NCI-H146 treated with DMSO at 0.1 percent for 48 hours (cell line): ENCODE data around the gene PADI2.

ENCODE experiments used
- DNase-seq: peaks from one replicate; lab custom pipeline; 2025; ENCODE audit not compliant: unreplicated experiment; lab: John Stamatoyannopoulos, UW

PADI2 gene

DNA sequence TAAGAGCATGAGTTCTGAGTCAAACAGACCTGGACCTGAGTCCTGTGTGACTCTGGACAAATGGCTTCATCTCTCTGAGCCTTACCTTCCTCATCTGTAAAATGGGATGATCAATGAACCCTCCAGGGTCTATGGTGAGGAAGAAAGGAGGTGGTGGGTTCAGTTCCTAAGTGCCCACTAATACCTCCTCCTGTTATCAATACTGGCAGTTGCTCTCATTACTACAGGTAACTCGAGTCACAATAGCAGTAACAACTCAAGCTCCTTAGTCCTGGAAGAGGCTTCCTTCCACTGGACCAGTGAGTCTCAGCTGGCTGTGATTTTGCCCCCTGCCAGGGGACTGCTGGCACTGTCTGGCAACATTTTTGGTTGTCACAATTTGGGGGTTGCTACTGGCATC lies 2.6 kb downstream of the PADI2 start:
- no peak for DNase-seq

DNA sequence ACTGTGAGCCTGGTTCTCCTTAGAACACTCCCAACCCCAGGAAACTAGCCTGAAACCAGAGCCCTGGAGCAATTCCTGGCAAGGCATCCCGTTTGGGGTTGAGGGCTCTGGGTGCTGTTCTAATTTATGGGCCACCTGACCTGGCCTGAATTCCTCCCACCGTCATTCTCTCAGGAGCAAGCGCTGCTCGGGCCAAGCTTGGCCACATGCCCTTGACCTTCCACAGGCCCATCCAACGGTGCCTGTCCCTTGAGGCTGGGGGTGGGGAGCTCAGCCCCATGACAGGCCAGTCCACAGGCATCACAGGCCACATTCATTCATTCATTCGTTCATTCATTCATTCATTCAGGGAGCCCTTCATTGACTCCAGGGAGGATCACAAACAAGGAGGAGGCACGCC lies 5.3 kb downstream of the PADI2 start:
- no peak for DNase-seq

DNA sequence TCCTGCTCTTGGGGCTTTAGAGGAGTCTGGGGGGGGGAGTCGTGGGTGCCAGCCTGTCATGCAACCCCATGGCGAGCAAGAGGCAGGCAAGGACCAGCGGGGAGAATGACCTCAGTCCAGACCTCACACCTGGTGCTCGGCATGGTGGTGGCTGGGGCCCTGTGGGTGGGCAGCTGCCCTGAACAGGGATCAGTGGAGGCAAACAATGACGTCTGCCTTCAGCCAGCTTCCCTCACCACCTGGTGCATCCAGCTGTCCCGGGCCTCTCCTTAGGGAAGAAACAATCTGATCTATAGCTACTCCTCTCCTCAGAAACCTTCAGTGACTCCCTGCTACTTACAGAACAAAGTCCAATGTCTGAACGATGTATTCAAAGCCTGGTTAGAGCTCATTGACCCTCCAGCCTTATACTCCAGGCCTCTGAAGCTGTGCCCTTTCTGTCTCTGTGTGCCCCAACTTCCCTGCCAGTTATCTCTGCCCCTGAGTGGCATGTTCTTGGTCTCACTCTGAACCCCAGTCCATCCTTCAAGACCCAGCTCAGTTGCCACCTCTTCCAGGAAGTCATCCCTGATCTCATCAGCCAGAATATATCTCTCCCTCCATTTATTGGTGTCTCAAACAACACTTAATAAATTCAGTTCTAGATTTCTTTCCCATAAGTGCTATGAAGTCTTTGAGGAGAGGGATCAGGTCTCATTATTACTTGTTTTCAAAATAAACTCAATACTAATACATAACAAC lies 6.6 kb downstream of the PADI2 start:
- DNase-seq = no peak

DNA sequence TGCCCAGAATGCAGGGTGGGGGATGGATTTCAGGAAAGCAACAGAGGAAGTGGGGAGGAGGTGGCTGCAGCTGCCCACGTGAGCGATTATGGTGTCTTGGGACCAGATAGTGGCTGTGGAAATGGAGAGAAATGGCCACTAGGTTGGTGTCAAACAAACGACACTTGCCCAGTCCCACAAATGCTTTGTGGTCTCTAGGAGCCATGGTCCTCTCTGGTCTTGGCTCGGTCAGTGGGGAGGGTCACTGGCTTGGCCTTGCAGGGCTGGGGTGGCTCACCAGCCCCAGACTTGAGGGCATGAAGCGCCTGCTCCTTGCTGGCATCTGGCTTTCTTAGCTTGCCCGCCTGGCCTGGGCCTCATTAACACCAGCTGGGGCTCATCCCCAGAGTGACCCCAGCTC lies 7.2 kb downstream of the PADI2 start:
- DNase-seq = no peak

DNA sequence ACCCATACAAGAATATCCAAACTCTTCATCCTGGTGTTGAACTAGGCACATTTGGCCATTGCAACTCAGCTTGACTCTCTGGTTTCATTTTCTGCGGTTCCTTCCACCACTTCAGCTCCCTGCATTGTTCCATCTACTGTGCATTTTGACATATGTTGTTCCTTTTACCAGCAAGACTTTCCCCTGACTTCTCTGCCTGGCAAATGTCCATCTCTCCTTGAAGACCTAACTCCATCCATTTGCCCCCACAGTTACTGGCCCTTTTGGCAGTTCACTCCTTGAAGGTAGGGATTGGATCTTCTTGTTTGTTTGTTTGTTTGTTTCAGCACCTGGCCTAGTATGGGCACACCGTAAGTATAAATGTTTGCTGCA lies 8.7 kb downstream of the PADI2 start:
- DNase-seq = no peak

DNA sequence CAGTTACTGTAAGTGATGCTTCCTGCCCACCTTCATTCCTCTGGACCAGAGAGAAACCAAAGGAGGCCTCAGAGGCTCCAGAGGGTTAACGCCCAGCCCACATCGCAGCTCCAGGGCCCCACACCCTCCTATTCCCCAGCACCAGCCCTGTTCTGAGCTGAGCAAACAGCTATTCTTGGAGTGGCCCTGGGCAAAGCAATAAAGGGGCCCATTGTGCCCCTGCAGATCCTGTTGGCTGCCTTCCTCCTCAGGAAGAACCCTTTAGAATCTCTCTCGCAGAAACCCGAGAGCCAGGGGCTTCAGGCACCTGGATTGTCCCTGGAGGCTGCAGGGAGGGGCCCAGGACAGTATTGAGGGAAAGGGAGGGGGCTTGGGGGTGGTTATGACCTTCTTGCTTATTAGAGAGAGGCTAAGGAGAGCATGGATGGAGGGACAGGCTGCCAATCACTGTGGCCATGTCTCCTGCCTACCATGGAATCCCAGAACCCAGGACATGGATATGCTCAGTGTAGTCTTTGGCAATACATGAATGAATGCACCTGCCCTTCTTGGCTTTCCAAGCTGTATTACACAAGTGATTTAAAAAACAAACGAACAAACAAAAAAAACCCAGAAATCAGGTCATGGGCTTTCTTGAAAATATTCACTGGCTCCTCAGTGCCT lies 9.2 kb downstream of the PADI2 start:
- peak; percentile 1 for DNase-seq

DNA sequence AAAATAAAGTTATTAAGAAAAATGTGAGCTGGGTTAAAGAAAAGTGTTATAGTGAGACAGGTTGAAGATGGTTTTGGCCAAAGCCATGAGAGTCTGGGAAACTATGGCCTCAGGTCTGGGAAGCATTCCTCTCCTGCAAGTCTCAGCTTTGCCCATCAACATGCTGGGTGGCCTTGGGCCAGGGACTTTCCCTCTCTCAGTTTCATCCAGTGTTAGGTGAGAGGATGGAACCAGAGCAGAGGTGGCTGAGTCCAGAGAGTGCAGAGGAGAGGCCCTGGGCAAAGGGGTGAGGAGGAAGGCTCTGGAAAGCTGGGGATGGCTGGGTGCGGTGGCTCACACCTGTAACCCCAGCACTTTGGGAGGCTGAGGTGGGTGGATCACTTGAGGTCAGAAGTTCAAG lies 10.5 kb downstream of the PADI2 start:
- DNase-seq = no peak

DNA sequence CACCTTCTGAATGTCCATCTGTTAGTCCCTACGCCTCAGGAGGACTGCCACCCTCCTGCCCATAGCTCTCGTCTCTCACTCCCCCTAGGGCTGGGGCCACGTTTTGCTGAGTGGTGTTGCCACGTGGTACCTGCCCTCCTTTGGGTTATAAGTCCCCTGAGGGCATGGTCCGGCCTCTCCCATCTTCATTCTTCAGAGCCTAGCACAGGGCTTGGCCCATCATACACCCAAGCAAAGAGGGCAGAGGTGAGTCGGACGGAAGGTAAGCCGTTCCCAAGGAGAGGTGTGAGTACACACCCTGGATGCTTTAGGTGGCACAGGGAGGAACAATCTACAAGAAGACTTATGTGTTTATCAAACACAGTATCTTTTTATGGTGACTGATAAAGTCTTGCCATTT lies 10.9 kb downstream of the PADI2 start:
- no peak for DNase-seq

DNA sequence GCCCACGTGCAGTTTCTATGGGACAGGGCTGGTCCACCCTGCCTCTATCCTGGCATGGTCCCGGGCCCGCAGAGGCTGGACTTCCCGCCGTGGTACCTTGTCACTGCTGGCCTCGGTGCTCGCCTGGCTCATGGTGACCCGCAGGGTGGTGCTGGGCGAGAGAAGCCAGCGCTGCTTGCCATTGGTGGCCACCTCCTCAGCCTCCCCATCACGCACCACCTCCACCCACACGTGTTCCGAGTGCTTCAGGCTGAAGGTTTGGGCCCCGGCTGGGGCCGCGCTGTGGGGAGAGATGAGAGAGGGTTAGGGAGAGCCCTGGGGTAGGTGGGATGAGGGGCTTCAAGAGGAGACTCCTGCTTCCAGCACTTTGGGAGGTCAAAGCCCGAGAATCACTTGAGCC lies 14.5 kb downstream of the PADI2 start:
- no peak for DNase-seq

DNA sequence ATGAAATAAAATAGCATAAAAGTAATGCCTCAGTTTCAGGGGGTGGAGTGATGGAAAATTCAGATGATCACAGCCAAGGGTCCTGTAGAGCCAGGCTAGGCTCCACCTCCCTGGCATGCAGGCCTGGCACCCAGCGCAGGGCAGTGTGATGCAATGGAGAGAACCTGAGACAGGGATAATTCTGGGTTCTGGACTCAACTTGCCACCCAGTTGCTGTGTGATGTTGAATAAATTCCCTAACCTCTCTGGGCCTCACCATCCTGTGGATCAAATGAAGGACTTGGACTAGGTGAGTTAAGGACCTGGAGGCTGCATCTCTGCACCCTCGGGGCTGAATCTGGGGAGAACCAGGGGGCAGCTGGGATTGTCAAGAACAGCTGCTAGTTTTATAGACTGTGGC lies 17.0 kb downstream of the PADI2 start:
- DNase-seq = no peak

DNA sequence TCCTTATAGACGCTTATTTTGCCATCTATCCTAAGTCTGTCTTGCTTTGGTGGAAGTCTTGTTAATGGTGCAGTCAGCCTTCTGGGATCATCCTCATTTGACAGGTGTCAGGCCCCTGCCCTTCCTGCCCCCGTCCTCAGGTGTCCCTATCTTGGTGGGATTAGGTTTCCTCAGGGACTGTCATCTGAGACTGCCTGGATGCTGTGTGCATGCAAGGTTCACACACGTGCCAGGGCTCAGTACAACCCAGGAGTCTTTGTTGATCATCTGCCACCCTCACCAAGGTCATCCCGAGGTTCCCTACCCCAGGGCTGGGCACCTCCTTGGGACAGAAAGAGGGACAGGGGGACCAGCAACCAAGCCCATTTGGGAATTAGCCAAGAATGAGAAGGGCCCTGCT lies 18.0 kb downstream of the PADI2 start:
- DNase-seq = no peak

DNA sequence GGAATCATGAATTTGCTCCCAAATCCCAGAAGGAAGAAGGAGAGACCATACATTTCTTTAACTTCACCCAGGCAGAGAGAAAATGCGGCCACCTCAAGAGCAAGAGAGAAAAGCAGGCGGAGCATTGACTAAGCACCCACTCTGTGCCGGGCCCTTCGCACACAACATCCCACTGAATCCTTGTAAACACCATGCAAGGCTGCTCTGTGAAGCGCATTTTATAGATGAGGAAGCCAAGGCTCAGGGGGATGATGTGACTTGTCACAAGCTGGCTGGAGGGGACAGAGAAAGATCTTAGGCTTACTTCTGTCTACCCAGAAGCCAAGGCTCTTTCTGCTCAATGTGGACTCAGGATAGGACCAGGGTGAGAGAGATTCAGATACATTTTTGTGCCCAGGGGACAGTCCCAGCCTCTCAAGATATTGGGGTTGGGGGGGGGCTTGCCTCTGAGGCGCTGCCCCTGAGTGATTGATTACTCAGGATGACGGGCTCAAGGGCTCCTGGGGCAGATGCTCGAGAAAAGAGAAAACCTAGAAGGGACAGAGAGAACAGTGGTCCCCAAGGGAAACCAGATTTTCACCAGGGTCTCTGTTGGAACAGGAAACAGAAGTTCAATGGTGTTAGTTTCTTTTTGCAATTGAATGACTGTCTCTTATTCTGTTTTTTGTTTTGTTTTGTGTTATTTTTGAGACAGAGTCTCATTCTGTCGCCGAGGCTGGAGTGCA lies 19.5 kb downstream of the PADI2 start:
- DNase-seq = no peak

DNA sequence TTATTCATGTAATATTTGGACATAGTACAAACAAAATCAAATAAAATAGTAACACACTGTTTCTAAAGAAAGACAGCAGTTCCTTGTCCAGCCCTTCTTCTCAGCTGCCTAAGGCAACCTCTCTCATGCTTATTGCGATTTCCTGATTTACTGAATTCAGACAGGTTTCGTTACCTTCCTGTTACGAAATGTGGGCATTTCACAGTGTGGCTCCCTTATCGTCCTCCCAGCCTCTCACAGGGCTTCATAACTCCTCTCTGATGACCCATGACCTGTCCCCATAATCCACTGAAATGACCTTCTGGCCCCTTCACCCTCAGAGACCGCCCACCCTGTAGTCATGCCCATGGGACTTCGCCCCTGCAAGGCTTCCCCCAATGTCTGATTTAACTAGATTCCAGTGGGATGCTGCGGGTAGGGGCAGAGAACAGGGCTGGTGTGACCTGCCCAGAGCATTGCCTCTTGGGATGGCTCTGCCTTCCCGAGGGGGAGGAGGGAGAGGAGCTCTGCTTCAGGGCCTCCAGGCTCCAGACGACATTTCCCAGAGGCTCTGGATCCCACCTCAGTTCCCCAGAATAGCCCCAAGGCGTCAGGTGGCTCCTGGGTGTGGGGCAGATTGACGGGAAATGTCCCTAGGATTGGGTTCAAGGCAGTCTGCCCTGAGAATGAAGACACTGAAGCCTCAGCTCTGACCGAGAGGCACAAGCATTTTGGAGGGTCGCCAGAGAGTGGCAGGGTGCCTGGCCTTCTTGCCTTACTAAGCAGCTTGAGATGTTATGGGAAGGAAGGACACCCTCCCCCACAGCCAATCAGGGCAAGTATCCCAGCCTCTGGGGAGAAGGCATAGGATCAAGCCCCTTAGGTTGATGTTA lies 20.6 kb downstream of the PADI2 start:
- no peak for DNase-seq

DNA sequence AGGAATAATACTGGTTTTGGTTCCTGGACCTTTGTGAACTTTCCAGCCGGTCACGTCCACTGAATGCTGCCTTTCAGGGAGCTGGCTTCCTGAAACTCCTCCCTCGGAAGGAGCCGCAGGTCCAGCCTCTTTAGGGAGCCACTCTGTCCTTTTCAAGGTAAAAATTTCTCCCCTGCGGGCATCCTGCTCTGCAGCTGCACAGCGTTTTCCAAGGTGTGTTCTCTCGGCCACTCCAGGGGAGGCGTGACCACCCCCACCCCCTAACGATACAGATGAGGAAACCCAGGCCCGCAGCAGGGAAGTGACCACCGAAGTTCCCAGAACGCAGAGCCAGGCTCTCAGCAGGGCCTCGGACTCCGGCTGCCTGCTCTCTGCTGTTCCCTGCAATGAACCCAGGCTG lies 21.5 kb downstream of the PADI2 start:
- DNase-seq = no peak

DNA sequence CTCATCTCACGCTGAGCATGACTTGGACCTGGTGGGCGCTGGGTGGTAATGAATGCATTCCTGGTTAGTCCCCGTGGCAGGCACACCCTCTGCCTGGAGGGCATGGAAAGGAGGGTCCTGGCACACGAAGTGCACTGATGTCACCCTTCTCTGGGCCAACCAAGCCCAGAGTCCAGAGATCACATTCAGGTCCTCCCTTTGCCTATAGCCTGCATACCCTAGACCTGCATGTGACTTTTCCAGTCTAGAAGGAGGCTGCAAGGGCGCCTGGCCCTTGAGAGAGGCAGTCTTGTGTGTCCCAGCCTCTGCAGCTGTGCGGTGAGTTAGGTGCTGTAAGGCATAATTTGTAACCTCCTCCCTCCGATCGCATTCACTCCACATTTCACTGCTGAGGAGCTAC lies 22.1 kb downstream of the PADI2 start:
- no peak for DNase-seq

DNA sequence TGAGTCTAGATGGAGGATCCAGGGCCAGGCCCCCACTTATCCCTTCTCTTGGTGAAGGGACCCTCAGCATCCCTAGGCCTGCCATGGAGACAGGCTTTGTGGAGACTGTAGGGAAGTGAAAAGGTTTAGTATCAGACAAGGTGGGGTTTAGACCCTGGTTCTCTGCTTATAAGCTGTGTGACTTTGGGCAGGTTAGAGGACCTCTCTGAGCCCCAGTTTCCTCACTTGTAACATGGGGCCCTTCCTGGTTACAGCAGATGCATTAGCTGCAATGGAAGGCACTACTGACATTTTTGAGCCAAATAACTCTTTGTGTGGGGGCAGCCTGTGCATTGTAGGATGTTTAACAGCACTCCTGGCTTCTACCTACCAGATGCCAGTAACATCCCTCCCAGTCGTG lies 22.7 kb downstream of the PADI2 start:
- DNase-seq = no peak

DNA sequence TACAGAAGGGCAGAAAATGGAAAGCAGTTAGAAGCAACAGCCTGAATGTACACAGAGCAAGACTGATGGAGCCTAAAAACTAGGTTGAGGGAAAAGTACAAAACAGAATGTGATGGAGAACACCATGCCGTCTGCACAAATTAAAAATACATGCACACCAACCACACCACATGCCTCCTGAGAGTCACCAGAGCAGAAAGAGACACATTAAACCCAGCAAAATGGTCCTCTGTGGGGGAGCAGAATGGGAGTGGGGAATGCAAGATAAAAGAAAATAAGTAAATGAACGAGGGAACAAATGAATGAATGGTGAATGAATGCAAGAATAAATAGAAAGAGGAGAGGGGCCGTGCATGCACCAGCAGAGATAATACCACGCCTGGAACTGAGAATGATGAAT lies 24.1 kb downstream of the PADI2 start:
- no peak for DNase-seq

DNA sequence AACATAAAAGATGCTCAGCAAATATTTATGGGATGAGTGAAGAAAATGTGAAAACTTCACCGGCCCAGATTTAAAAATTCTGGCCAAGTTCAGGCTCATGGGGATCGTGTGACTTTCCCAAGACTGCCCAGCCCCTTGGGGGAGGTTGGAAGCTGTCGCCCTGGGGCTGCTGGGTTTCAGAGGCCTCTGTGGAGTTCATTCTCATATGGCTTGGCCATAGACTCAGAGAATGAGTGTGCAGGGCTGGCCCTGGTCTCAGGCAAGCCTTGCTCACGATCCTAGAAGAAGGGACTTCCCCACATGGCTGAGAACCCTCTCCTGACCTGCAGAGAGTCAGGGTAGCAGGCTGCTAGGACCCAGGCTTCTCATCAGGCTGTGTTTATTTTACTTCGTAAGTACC lies 24.6 kb downstream of the PADI2 start:
- DNase-seq = no peak

DNA sequence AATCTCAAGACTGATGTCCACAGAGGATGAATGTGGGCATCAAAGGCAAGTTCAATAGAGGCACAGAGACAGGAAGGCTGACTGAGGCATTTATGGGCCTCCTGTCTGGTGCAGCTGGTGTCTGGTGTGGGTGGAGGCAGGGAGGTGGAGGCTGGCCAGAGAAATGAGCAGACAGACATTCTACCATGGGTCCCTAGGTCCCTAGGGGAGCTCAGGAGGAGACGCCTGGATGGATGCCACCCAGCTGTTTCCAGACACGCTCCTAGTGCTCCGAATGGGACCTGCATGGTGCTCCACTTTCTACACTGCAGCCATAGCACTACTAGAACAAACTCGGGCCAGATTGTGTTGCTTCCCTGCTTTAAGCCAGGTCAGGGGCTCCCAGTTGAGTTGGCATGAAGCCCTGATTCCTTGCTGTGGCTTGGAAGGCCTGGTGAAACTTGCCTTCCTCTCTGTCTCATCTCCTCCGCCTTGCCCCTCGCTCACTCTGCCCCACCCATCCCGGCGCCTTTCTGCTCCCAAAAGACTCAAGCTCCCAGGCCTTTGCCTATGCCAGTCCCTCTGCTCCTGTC lies 25.3 kb downstream of the PADI2 start:
- DNase-seq = no peak

DNA sequence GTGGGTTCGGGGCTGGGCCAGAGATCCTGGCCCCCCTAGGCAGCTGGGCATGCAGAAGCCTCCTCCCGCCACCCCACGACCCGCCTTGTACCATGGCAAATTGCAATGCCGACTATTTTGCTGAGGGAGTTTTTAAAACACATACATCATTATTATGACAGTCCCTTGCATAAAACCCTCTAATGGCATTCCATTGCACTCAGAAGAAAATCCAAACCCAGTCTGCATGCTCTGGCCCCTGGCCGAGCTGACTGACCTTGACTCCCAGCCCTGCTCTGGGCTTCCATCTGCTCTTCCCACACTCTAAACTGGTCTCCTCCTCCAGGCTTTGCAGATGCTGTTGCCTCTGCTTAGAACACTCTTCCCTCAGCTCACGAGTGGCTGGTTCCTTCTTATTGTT lies 28.0 kb downstream of the PADI2 start:
- DNase-seq = no peak

DNA sequence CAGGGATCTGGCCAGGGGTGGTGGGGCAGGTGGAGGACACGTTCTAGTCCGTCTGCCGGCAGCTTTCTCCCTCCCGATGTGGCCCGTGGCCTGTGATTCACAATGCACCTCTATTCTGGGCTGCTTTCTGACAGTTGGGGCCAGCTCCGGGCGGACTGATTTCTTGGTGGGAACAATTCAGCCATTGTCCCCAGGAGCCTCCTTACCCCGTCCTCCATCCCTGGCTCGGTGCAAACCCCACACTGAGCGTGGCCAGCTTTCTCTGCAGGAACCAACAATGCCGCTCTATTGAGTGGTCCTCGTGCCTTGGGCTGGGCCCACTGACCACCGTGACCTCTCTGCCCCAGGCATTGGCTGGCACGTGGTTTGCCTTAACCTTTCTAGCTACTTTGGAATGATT lies 29.7 kb downstream of the PADI2 start:
- DNase-seq = no peak
